Measurements from ENCODE around the gene EOLA1. TPM values are rescaled to one million over a fixed set of nuclear protein-coding genes. Genes with fewer than 3 reads are reported as not detected.

Gene EOLA1
- total RNA-seq, 1 experiment from 2014 or later, result 24.3 TPM

- no TSS peak for BruUV-seq (replicated peaks)
- no peak overlapping the region for H3K4me2 ChIP-seq
These were observed 28.0 kb downstream of the EOLA1 start for GRCh38 chrX:149568701-149569296.

GRCh38 chrX:149569770-149570169 lies 29.0 kb downstream of the EOLA1 start:
- Histone ChIP-seq H3K4me3 (no peak overlapping the region), H3K27me3 (ENCODE audit: insufficient read depth, low read depth) (no peaks in the 10 kb centered on the region), H3K4me2 (0 out of 2 replicates have a peak overlapping the region, but pooled peaks have one; percentile 22), H3K36me3 (ENCODE audit: low read depth) (no peaks in the 10 kb centered on the region), H2AFZ (no peak overlapping the region), H4K20me1 (ENCODE audit: insufficient read depth) (no peaks in the 10 kb centered on the region), H3K9me3 (ENCODE audit: insufficient read depth, low read depth) (no peaks in the 10 kb centered on the region), H3K9me2 (ENCODE audit: insufficient read depth) (no peaks in the 10 kb centered on the region), H3K4me1 (replicated peaks; ENCODE audit: insufficient read depth) (peaks cover 16% of the 10 kb centered on the region), H3K79me2 (ENCODE audit: low read depth) (no peaks in the 10 kb centered on the region), H3K27ac (no peak overlapping the region), H3F3A (ENCODE audit: insufficient read depth, low read depth) (peaks cover 15% of the 10 kb centered on the region)
- ChIA-PET POLR2A (ENCODE audit: unreplicated experiment) (interaction anchor here (0.6 kb wide), 1 partner anchor 29 kb away, joined by 3 read pairs; the partner anchor contains the start of gene EOLA1), CTCF (no interaction called here)
- TF ChIP-seq EZH2 (IDR thresholded peaks at IDR 0.05; ENCODE audit: low read depth) (no peak), CTCF (conservative IDR thresholded peaks at IDR 0.05) (no peak)
- no TSS peak for BruUV-seq (replicated peaks)
- DNase-seq, result no peak
- intact Hi-C loops (cut with micrococcal nuclease; ENCODE audit: unreplicated experiment), result no loop called here

More at GRCh38 chrX:149568701-149569296, 28.0 kb downstream of the EOLA1 start:
- TF ChIP-seq CTCF (conservative IDR thresholded peaks at IDR 0.05) (no peak), EZH2 (IDR thresholded peaks at IDR 0.05; ENCODE audit: low read depth) (no peak)
- Histone ChIP-seq H3K9me3 (ENCODE audit: insufficient read depth, low read depth) (no peaks in the 10 kb centered on the region), H3K79me2 (ENCODE audit: low read depth) (no peaks in the 10 kb centered on the region), H3K27me3 (ENCODE audit: insufficient read depth, low read depth) (no peaks in the 10 kb centered on the region), H3K27ac (no peak overlapping the region), H4K20me1 (ENCODE audit: insufficient read depth) (no peaks in the 10 kb centered on the region), H3K36me3 (ENCODE audit: low read depth) (no peaks in the 10 kb centered on the region), H3K9me2 (ENCODE audit: insufficient read depth) (no peaks in the 10 kb centered on the region), H2AFZ (no peak overlapping the region), H3K4me1 (replicated peaks; ENCODE audit: insufficient read depth) (peaks cover 16% of the 10 kb centered on the region), H3K4me3 (no peak overlapping the region), H3F3A (ENCODE audit: insufficient read depth, low read depth) (peaks cover 15% of the 10 kb centered on the region)
- CTCF ChIA-PET, result no interaction called here
- POLR2A ChIA-PET (ENCODE audit: unreplicated experiment), result no interaction called here
- intact Hi-C loops (cut with micrococcal nuclease; ENCODE audit: unreplicated experiment), result no loop called here
- no peak for DNase-seq

DNA sequence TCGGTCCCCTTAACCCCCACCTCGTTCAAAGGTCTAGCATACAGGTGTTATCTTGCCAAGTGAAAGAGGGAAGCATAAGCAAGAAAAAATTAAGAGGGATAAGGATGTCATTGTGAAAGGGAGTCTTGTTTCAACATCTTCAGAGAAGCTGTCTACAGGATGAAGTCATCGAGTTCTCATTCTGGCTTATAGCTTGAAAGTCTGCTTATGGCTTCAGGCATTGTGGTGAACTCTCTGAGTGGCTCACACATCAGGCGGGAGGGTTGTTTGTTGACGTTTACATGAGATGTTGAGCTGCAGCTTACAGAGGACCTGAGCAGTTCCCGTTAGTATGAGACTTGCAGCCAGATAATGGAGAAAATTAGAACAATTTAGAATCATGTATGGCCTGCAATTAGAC lies 29.9 kb downstream of the EOLA1 start:
- ChIA-PET CTCF (no interaction called here), POLR2A (ENCODE audit: unreplicated experiment) (interaction anchor here (0.6 to 0.7 kb wide), 2 partner anchors 30 to 32 kb away, joined by 4 to 8 read pairs; partner anchors contain the start of gene EOLA1)
- Histone ChIP-seq H3K27ac (no peak overlapping the region), H3K27me3 (ENCODE audit: insufficient read depth, low read depth) (no peaks in the 10 kb centered on the region), H3K4me3 (no peak overlapping the region), H3K4me1 (replicated peaks; ENCODE audit: insufficient read depth) (peaks cover 16% of the 10 kb centered on the region), H3F3A (ENCODE audit: insufficient read depth, low read depth) (peaks cover 15% of the 10 kb centered on the region), H3K9me2 (ENCODE audit: insufficient read depth) (no peaks in the 10 kb centered on the region), H3K79me2 (ENCODE audit: low read depth) (no peaks in the 10 kb centered on the region), H3K36me3 (ENCODE audit: low read depth) (no peaks in the 10 kb centered on the region), H3K9me3 (ENCODE audit: insufficient read depth, low read depth) (no peaks in the 10 kb centered on the region), H4K20me1 (ENCODE audit: insufficient read depth) (no peaks in the 10 kb centered on the region), H3K4me2 (peak overlapping the region; percentile 22), H2AFZ (no peak overlapping the region)
- no TSS peak for BruUV-seq (replicated peaks)
- intact Hi-C loops (cut with micrococcal nuclease; ENCODE audit: unreplicated experiment), result no loop called here
- DNase-seq, result peak; percentile 14 to 95
- no peak for TF ChIP-seq EZH2 (IDR thresholded peaks at IDR 0.05; ENCODE audit: low read depth)
- TF ChIP-seq CTCF (conservative IDR thresholded peaks at IDR 0.05), result no peak
